SH-SY5Y (cell line): ENCODE results near the gene TMEM235.

ENCODE experiments used
- GATA2 ChIP-seq: IDR thresholded peaks from 2 replicates; pipeline ENCODE4 v1.6.1; 2011; ENCODE audit warnings: mild to moderate bottlenecking, low read depth, low read length
- GATA3 ChIP-seq: IDR thresholded peaks from 2 replicates; pipeline ENCODE4 v1.6.1; 2011; ENCODE audit warnings: low read depth, mild to moderate bottlenecking, low read length, moderate library complexity

- TF ChIP-seq GATA2: no peak
- TF ChIP-seq GATA3: no peak
These were observed 20.7 kb downstream of the TMEM235 start for GRCh38 chr17:78252111-78252634.
